Activated naive CD8-positive, alpha-beta T cell treated with anti-CD3 and anti-CD28 coated beads for 36 hours (primary cell): Measurements from ENCODE around the gene NFATC2. TPM values are rescaled to one million over a fixed set of nuclear protein-coding genes. Genes with fewer than 3 reads are reported as not detected.
A peak's percentile ranks its signal among the peaks of the same experiment; 100 is the strongest.

Experiments
- DNase-seq: peaks from one replicate; pipeline ENCODE4 v3.0.0; 2021
- H3K27ac Mint-ChIP-seq: one replicate; pipeline ENCODE4 v1.8.0; 2022; ENCODE audit warnings: mild to moderate bottlenecking, moderate library complexity, mixed read lengths
- H3K27me3 Mint-ChIP-seq: one replicate; pipeline ENCODE4 v1.8.0; 2022; ENCODE audit warnings: mild to moderate bottlenecking, mixed read lengths
- H3K36me3 Mint-ChIP-seq: one replicate; pipeline ENCODE4 v1.8.0; 2021; ENCODE audit warnings: mild to moderate bottlenecking, mixed read lengths
- H3K4me1 Mint-ChIP-seq: one replicate; pipeline ENCODE4 v1.8.0; 2021; ENCODE audit warnings: mixed read lengths
- H3K4me3 Mint-ChIP-seq: one replicate; pipeline ENCODE4 v1.8.0; 2022; ENCODE audit warnings: mild to moderate bottlenecking, moderate library complexity, mixed read lengths
- H3K9me3 Mint-ChIP-seq: one replicate; pipeline ENCODE4 v1.8.0; 2022; ENCODE audit warnings: mixed read lengths
- total RNA-seq, 2 experiments: library from RNA; stranded (reverse); gene quantifications; one replicate each; pipeline ENCODE4 v1.2.3, GENCODE V29; 2021

Gene NFATC2
- total RNA-seq, 2 experiments from 2014 or later = 31.0 to 31.7 TPM

- Mint-ChIP-seq H3K36me3 (peaks cover 64% of the 10 kb centered on the region), H3K4me3 (peak overlapping the region; percentile 25), H3K27ac (peak overlapping the region; percentile 89), H3K4me1 (peaks cover 89% of the 10 kb centered on the region), H3K9me3 (peaks cover 6% of the 10 kb centered on the region), H3K27me3 (no peaks in the 10 kb centered on the region)
- DNase-seq = no peak
Measured at GRCh38 chr20:51535674-51536073, 6.8 kb downstream of the NFATC2 start.

GRCh38 chr20:51535075-51535386 is 7.5 kb downstream of the NFATC2 start:
- peaks cover 64% of the 10 kb centered on the region for H3K36me3 Mint-ChIP-seq
- H3K9me3 Mint-ChIP-seq = peaks cover 6% of the 10 kb centered on the region
- H3K4me1 Mint-ChIP-seq = peaks cover 90% of the 10 kb centered on the region
- H3K4me3 Mint-ChIP-seq = peak overlapping the region; percentile 25
- DNase-seq = peak; percentile 44
- H3K27me3 Mint-ChIP-seq = no peaks in the 10 kb centered on the region
- H3K27ac Mint-ChIP-seq = peak overlapping the region; percentile 89

GRCh38 chr20:51533291-51534172 is 9.0 kb downstream of the NFATC2 start:
- DNase-seq = no peak
- no peak overlapping the region for H3K4me3 Mint-ChIP-seq
- peaks cover 54% of the 10 kb centered on the region for H3K36me3 Mint-ChIP-seq
- H3K9me3 Mint-ChIP-seq = peaks cover 5% of the 10 kb centered on the region
- no peaks in the 10 kb centered on the region for H3K27me3 Mint-ChIP-seq
- peak overlapping the region; percentile 98 for H3K27ac Mint-ChIP-seq
- H3K4me1 Mint-ChIP-seq = peaks cover 93% of the 10 kb centered on the region

- H3K9me3 Mint-ChIP-seq = no peaks in the 10 kb centered on the region
- peak overlapping the region; percentile 98 for H3K27ac Mint-ChIP-seq
- no peaks in the 10 kb centered on the region for H3K27me3 Mint-ChIP-seq
- H3K36me3 Mint-ChIP-seq = peaks cover 51% of the 10 kb centered on the region
- peak overlapping the region; percentile 38 for H3K4me3 Mint-ChIP-seq
- no peak for DNase-seq
- peaks cover 92% of the 10 kb centered on the region for H3K4me1 Mint-ChIP-seq
Measured at GRCh38 chr20:51532577-51533191, 9.8 kb downstream of the NFATC2 start.

GRCh38 chr20:51531712-51532456 is 10.6 kb downstream of the NFATC2 start:
- H3K36me3 Mint-ChIP-seq = peaks cover 50% of the 10 kb centered on the region
- no peaks in the 10 kb centered on the region for H3K27me3 Mint-ChIP-seq
- H3K9me3 Mint-ChIP-seq = no peaks in the 10 kb centered on the region
- peak overlapping the region; percentile 81 for H3K4me3 Mint-ChIP-seq
- H3K27ac Mint-ChIP-seq = peak overlapping the region; percentile 98
- DNase-seq = no peak
- H3K4me1 Mint-ChIP-seq = peaks cover 91% of the 10 kb centered on the region

GRCh38 chr20:51531141-51531710 is 11.3 kb downstream of the NFATC2 start:
- peaks cover 91% of the 10 kb centered on the region for H3K4me1 Mint-ChIP-seq
- peak overlapping the region; percentile 81 for H3K4me3 Mint-ChIP-seq
- no peaks in the 10 kb centered on the region for H3K9me3 Mint-ChIP-seq
- peak overlapping the region; percentile 98 for H3K27ac Mint-ChIP-seq
- peaks cover 43% of the 10 kb centered on the region for H3K36me3 Mint-ChIP-seq
- peak; percentile 83 for DNase-seq
- H3K27me3 Mint-ChIP-seq = no peaks in the 10 kb centered on the region

GRCh38 chr20:51529758-51530157 is 12.8 kb downstream of the NFATC2 start:
- no peaks in the 10 kb centered on the region for H3K27me3 Mint-ChIP-seq
- H3K36me3 Mint-ChIP-seq = peaks cover 40% of the 10 kb centered on the region
- no peaks in the 10 kb centered on the region for H3K9me3 Mint-ChIP-seq
- peak; percentile 66 for DNase-seq
- H3K4me3 Mint-ChIP-seq = peak overlapping the region; percentile 81
- peak overlapping the region; percentile 98 for H3K27ac Mint-ChIP-seq
- peaks cover 90% of the 10 kb centered on the region for H3K4me1 Mint-ChIP-seq

GRCh38 chr20:51529081-51529681 is 13.3 kb downstream of the NFATC2 start:
- no peaks in the 10 kb centered on the region for H3K9me3 Mint-ChIP-seq
- H3K36me3 Mint-ChIP-seq = peaks cover 38% of the 10 kb centered on the region
- H3K27me3 Mint-ChIP-seq = no peaks in the 10 kb centered on the region
- no peak for DNase-seq
- peaks cover 90% of the 10 kb centered on the region for H3K4me1 Mint-ChIP-seq
- peak overlapping the region; percentile 98 for H3K27ac Mint-ChIP-seq
- peak overlapping the region; percentile 66 for H3K4me3 Mint-ChIP-seq

GRCh38 chr20:51528263-51529027 is 14.1 kb downstream of the NFATC2 start:
- H3K9me3 Mint-ChIP-seq = no peaks in the 10 kb centered on the region

GRCh38 chr20:51526754-51527153 is 15.8 kb downstream of the NFATC2 start:
- H3K27me3 Mint-ChIP-seq = no peaks in the 10 kb centered on the region
- peaks cover 78% of the 10 kb centered on the region for H3K4me1 Mint-ChIP-seq
- peak overlapping the region; percentile 91 for H3K27ac Mint-ChIP-seq
- no peaks in the 10 kb centered on the region for H3K9me3 Mint-ChIP-seq
- H3K4me3 Mint-ChIP-seq = no peak overlapping the region
- H3K36me3 Mint-ChIP-seq = peaks cover 45% of the 10 kb centered on the region
- no peak for DNase-seq

More at GRCh38 chr20:51528263-51529027, 14.1 kb downstream of the NFATC2 start:
- Mint-ChIP-seq H3K27ac (peak overlapping the region; percentile 98), H3K27me3 (no peaks in the 10 kb centered on the region), H3K4me1 (peaks cover 85% of the 10 kb centered on the region), H3K4me3 (peak overlapping the region; percentile 66), H3K36me3 (peaks cover 38% of the 10 kb centered on the region)
- DNase-seq = peak; percentile 62

GRCh38 chr20:51526106-51526470 is 16.4 kb downstream of the NFATC2 start:
- Mint-ChIP-seq H3K36me3 (peaks cover 44% of the 10 kb centered on the region), H3K9me3 (no peaks in the 10 kb centered on the region), H3K27me3 (no peaks in the 10 kb centered on the region), H3K4me3 (peak overlapping the region; percentile 74), H3K4me1 (peaks cover 75% of the 10 kb centered on the region), H3K27ac (peak overlapping the region; percentile 91)
- no peak for DNase-seq

GRCh38 chr20:51525241-51526105 is 17.0 kb downstream of the NFATC2 start:
- Mint-ChIP-seq H3K9me3 (no peaks in the 10 kb centered on the region), H3K4me3 (peak overlapping the region; percentile 74), H3K27ac (peak overlapping the region; percentile 91), H3K4me1 (peaks cover 68% of the 10 kb centered on the region), H3K27me3 (no peaks in the 10 kb centered on the region), H3K36me3 (peaks cover 42% of the 10 kb centered on the region)
- peak; percentile 54 for DNase-seq

- H3K27ac Mint-ChIP-seq = no peak overlapping the region
- H3K36me3 Mint-ChIP-seq = peaks cover 47% of the 10 kb centered on the region
- H3K4me1 Mint-ChIP-seq = peaks cover 60% of the 10 kb centered on the region
- no peaks in the 10 kb centered on the region for H3K27me3 Mint-ChIP-seq
- H3K4me3 Mint-ChIP-seq = no peak overlapping the region
- DNase-seq = no peak
- H3K9me3 Mint-ChIP-seq = no peaks in the 10 kb centered on the region
Measured at GRCh38 chr20:51523276-51524013, 19.1 kb downstream of the NFATC2 start.
